NCI-H460 (cell line): ENCODE results near the gene REXO5. TPM values are rescaled to one million over a fixed set of nuclear protein-coding genes. Genes with fewer than 3 reads are reported as not detected.

Source experiments
- DNase-seq: peaks from one replicate; pipeline ENCODE4 v3.0.0-alpha.2; 2016; ENCODE audit warnings: low read depth; ENCODE audit errors: extremely low read depth
- small RNA-seq, 2 experiments: library from RNA; depleted of rRNA; stranded (forward); fragments of <200 nt; gene quantifications; one replicate each; pipeline ENCODE3, GENCODE V24; 2014
- total RNA-seq: library from RNA; depleted of rRNA; stranded (reverse); fragments of >200 nt; shearing (Covaris generic); gene quantifications from 2 replicates; pipeline ENCODE4 v1.2.3, GENCODE V29; 2014; rRNA removed

REXO5 gene
- total RNA-seq, 1 experiment from 2014 or later = 6.1 TPM

DNA sequence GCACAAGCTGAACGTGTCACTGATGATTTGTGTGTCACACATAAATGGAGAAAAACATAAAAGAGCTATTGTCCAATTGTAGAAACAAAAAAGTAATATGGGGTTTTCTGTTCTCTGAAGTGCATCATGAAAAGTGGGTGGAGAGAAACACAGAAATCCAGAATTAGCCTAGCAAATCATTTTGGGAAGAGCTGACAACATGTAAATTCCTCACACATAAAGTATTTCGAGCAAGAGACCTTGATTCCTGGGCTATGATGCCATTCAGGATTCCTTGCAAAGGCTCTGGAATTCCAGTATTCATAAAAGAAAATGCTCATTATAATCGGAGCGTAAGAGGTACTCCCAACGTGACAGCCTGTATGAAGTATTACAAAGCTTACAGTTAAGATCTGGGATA, 92.7 kb downstream of the REXO5 start:
- no peak for DNase-seq

Small RNA genes lying within 50 kb of the gene (small RNA-seq; reads per million reads assigned to genes)
- gene RF00618 = 0 to 0.06 reads per million in 2 experiments
- 0.04 to 0.12 reads per million in 2 experiments for gene RNU6-944P

Other genes with a start within 250 kb of the REXO5 start
- not detected in 2 replicates for gene ACSM2B, start 230.2 kb upstream of the REXO5 start, total RNA-seq
- gene ACSM1, start 108.8 kb upstream of the REXO5 start, total RNA-seq = not detected in 2 replicates
- gene THUMPD1, start 64.7 kb upstream of the REXO5 start, total RNA-seq = 63.6 and 65.1 TPM in 2 replicates
- 1.6 and 2.1 TPM in 2 replicates for gene ACSM3, start 42.5 kb upstream of the REXO5 start, total RNA-seq
- 29.1 and 38.4 TPM in 2 replicates for gene ERI2, start 55 bp upstream of the REXO5 start, total RNA-seq
- gene DCUN1D3, start 93.8 kb downstream of the REXO5 start, total RNA-seq = 10.0 and 10.1 TPM in 2 replicates
- gene LYRM1, start 94.2 kb downstream of the REXO5 start, total RNA-seq = 72.7 and 74.2 TPM in 2 replicates